GM13977 (cell line): ENCODE data around the gene POLR1G.
A peak's percentile ranks its signal among the peaks of the same experiment; 100 is the strongest.

Experiments used
- DNase-seq: peaks from one replicate; pipeline ENCODE4 v3.0.0; 2012; ENCODE audit warnings: low spot score
- in situ Hi-C: fragments of 300-500 bp; cut with MboI; formaldehyde crosslinking; loops from one replicate; pipeline ENCODE4 v1.12.0; 2022; ENCODE audit warnings: low sequenced_read_pairs, low pct_unique_long_range_greater_than_20kb, mixed read lengths, inconsistent platforms; ENCODE audit not compliant: unreplicated experiment
- TF ChIP-seq, protein P1 (sequence below): IDR thresholded peaks from 2 replicates; pipeline ENCODE4 v1.5.1; 2012; ENCODE audit warnings: mild to moderate bottlenecking, control low read depth; ENCODE audit not compliant: insufficient read depth; ENCODE audit errors: extremely low read depth, missing control alignments

Gene POLR1G

DNA sequence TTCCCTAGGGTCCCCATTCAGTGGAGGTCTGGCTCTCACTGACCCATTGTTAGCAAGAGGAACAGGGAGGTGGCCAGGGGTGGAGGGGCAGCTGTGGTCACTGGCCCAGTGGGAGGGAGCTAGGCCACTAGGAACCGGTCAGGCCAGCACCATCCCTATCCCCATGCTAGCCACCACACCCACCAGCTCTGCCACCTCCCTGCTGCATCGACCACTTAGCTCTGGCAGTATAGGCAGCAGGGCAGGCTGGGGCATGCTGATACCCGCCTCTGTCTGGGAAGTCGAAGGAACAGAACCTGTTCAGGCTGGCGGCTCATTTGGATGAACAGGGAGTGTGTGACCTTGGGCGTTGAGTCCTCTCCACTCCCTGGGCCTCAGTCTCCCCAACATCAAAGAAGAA lies 6.3 kb upstream of the POLR1G start:
- TF ChIP-seq, protein P1, sequence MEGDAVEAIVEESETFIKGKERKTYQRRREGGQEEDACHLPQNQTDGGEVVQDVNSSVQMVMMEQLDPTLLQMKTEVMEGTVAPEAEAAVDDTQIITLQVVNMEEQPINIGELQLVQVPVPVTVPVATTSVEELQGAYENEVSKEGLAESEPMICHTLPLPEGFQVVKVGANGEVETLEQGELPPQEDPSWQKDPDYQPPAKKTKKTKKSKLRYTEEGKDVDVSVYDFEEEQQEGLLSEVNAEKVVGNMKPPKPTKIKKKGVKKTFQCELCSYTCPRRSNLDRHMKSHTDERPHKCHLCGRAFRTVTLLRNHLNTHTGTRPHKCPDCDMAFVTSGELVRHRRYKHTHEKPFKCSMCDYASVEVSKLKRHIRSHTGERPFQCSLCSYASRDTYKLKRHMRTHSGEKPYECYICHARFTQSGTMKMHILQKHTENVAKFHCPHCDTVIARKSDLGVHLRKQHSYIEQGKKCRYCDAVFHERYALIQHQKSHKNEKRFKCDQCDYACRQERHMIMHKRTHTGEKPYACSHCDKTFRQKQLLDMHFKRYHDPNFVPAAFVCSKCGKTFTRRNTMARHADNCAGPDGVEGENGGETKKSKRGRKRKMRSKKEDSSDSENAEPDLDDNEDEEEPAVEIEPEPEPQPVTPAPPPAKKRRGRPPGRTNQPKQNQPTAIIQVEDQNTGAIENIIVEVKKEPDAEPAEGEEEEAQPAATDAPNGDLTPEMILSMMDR, result no peak
- DNase-seq, result no peak
- in situ Hi-C loops, result no loop called here

DNA sequence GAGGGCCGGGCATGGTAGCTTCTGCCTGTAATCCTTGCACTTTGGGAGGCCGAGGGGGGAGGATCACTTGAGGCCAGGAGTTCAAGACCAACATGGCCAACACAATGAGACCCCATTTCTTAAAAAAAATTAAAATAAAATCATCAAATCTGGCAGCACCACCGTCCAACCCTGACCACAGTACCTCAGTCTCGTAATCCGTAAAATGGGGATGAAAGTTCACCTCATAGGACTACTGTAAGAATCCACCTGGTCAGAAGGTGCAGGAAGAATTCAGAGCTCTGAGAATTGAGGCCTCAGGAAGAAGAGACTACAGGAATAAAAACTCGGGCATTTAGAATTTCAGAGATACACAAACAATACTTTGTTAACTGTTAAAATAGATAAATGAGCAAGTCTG lies 4.6 kb upstream of the POLR1G start:
- TF ChIP-seq, protein P1, result no peak
- DNase-seq, result no peak
- in situ Hi-C loops, result no loop called here

DNA sequence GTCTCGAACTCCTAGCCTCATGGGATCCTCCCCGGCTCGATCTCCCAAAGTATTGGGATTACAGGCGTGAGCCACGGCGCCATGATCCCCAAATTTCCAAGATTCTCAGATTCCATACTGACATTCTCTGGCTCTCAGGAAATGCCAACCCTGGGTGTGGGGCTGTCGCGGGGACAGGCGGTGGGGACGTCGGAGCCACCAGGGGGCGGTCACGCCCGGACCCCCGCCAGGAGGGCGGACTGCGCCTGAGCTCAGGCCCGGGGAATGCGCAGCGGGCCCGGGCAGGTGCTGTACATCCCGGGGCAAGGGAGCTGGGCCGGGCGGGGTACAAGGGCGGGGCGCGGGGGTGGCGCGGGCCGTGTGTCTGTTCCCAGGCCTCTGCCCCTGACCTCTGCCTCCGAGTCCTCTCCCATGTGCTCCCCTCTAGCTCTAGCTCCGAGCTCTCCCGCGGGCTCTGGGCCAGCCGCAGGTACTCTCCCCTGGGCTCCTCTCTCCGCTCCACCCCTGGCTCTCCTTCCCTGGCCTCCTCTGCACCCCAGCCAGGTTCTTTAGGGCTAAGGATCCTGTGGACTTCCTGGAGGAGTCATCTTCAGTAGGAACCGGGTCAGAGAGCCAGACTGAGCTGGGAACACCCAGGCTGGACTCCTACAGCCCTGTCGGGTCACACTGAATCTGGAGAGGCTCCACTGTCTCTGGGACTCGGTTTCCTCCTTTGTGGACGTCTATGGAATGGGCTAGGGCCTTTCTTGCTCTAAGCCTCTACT lies 4.0 kb upstream of the POLR1G start:
- in situ Hi-C loops, result no loop called here
- peak; percentile 73 for DNase-seq
- TF ChIP-seq, protein P1, result peak; percentile 72

DNA sequence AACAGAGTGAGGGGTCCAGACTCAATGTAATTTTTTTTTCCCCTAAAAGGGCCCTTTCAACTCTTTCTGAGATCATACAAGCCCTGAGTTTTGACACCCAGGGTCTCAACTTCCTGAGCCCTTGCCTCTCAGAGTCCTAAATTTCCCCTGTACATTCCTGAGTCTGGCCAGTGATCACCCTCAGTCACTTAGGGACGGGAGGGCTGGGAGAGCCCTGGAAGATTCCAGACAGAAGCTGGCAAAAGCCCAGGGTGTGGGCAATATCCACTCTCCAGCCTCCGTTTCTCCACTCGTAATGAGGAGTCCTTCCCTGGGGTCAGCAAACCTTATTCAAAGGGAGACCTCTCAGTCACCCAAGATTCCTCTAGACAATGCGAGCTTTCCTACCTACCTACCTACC lies 3.2 kb upstream of the POLR1G start:
- in situ Hi-C loops, result no loop called here
- DNase-seq, result no peak
- TF ChIP-seq, protein P1, result no peak

DNA sequence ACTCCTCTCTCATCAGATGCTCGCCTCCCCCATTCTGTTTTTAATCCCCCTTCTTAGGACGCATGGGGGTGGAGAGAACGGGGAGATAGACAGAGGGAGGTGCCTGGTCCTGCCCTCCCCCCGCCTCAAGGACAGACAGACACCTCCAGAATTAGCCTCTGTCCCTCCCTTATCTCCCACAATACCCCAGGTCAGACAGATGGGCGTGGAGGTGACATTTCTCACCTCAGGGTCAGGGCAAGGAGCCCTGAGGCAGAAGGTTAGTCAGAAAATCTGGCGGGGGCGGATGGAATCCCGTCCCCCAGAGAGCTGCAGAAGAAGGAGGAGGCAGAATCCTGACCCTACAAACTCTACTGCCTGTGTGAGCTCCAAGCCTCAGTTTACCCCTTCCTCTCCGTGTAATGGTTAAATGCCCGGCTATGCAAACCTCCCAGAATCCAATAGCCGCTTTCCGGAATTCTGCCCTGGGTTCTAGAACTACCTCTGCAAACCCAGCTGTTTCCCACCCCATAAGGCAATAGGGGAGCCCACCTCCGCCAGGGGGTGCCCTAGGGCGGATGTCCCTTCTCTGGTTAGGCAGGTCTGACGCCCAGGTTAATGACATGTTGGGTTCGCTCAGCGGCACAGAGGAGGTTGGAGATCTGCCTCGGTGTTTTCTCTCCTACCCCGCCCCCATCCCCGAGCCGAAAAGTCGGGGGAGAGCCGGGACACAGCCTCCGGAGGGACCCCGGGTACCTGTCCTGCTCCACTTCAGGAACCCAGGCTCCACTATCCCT lies 2.5 kb upstream of the POLR1G start:
- in situ Hi-C loops, result no loop called here
- TF ChIP-seq, protein P1, result peak; percentile 82
- DNase-seq, result peak; percentile 87

DNA sequence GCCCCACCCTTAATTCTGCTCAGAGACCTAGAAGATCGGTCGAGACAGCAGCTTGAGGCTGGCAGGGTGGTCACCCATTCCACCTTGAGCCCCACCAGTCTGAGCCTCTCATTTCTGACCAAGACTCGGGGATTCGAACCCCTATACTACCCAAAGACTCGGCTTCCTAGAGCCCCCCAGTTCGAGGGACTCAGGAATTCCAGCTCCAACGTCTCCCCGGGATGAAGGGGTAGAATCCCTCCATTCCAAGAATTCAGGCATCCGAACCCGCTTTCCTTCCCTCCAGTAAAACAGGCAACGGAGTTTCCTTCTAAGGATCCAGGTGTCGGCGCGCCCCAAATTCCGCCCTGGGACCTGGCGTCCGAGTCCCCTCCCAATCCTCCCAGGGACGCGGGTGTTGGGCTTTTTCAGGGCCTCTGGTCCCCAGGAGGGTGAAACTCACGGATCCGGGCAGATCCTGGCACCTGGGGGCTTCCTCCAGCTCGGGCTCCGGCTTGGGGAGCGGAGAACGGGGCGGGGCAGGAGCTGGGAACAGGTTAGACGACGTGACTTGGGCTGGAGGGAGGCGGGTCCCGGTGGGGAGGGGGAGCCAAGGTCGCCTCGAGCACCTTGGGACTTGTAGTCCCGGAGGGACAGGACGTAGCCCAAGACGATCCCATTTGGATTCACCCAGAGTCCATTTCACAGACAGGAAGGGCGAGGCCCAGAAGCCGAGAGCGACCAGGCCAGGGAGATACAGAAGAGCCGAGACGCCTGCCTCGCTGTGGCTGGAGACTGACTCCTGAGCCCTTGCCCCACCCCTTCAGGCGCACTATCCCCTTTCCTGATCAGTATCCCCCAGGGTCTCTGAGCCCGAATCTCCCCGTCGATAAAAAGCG lies 1.6 kb upstream of the POLR1G start, which contains the start of gene PPP1R13L:
TSS of gene PPP1R13L (minus strand) at position 513 of the 878 bp plus-strand sequence. CDS start 6,751 bp downstream, outside the sequence.
- peak; percentile 82 for DNase-seq
- in situ Hi-C loops, result no loop called here
- TF ChIP-seq, protein P1, result no peak
